ENCODE data around the gene TNNT1.
A peak's percentile ranks its signal among the peaks of the same experiment; 100 is the strongest.

Gene TNNT1

DNA sequence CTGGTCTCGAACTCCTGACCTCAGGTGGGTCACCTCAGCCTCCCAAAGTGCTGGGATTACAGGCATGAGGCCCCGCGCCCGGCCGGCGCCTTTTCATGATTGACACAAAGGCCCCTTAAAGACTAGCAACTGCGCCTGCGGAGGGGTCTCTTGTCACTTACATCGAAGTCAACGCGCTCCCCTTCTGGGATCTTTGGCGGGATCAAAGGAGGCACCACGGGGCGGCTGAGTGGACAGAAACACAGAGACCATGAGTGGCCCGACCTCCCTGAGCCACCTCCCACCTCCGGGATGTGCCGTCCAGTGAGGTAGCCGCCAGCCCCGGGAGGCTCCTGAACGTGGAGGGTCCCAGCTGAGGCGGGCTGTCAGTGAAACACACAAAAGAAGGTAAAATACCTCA lies 7.3 kb downstream of the TNNT1 start:
- DNase-seq (ENCODE audit: low read depth, low spot score) = no peak

GRCh38 chr19:55137915-55138314 lies 11.1 kb downstream of the TNNT1 start:
- DNase-seq (ENCODE audit: low read depth, low spot score) = no peak

- no peak for DNase-seq (ENCODE audit: low read depth, low spot score)
Measured at GRCh38 chr19:55136399-55137102, 12.5 kb downstream of the TNNT1 start.

DNA sequence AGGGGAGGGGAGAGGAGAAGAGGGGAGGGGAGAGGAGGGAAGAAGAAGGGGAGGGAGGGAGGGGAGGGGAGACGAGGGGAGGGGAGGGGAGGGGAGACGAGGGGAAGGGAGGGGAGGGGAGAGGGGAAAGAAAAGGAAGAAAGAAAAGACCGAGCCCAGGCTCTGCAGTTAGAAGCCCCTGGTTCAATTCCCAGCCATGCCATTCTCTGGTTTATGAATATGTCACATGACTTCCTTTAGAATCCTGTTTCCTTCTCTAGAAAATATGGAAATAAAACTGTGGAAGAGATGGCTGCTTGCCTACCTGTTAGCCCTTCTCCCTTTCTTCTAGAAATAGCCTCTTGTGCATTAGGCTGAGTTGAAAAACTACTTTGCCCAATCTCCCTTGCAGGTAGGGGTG lies 14.3 kb downstream of the TNNT1 start:
- no peak for DNase-seq (ENCODE audit: low read depth, low spot score)

DNA sequence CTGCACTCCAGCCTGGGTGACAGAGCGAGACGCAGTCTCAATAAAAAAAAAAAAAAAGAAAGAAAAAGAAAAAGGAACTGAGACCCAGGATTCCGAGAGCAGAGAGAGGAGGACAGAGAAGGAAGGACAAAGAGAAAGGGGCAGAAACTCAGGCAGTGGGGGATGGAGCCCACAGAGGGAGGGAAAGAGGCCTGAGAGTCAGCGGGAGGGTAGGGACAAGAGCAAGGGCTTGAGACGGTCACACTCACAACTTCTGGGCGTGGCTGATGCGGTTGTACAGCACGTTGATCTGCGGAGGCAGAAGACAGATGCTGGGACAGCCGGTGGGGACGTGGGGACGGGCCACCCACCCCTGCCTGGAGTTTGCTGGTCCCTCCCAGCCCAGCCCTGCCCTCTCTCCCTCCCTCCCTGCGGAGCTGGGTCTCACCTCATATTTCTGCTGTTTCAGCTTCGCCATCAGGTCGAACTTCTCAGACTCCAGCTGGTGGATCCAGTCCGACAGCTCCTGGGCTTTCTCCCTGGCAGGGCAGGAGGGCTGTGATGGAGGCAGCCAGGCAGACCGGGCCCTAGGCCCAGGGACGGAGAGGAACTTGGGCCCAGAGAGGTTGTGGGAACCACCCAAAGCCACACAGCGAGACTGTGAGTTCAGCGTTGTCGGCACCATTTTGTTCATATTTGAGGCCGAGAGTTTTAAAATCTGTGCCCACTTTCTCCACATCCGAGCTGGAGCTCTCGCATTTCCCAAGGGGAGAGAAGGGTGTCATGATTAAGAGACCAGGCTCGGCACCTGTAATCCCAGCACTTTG lies 15.2 kb downstream of the TNNT1 start:
- DNase-seq (ENCODE audit: low read depth, low spot score) = no peak

GRCh38 chr19:55132453-55133129 lies 16.4 kb downstream of the TNNT1 start:
- no peak for DNase-seq (ENCODE audit: low read depth, low spot score)

DNA sequence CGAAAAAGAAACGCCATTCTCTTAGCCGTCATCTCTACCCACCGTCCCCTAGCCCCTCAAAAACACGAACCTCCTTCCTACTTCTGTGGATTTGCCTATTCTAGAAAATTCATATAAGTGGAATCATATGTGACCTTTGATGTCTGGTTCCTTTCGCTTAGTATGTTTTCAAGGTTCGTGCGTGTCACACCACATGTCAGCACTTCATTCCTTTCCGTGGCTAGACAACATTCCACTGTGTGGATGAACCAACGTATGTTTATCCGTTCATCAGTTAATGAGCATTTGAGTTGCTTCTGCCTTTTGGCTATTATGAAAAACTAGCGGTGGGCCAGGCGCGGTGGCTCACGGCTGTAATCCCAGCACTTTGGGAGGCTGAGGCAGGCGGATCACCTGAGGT lies 17.6 kb downstream of the TNNT1 start:
- DNase-seq (ENCODE audit: low read depth, low spot score) = no peak

DNA sequence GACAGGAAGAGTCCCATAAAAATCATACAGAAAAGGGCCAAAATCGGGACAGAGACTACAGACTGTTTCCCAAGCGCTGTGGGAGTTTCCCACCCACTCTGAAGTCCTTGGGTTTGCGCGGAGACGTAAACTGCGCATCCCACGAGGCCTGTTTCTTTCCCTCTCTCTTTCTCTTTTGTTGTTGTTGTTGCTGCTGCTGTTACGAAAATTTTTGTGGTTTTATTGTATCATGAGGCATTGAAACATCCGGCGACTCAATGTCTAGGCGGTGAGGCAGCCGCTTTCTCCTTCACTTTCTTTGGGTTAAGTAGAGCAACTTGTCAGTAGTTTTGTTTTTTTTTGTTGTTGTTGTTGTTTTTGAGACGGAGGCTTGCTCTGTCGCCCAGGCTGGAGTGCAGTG lies 30.0 kb downstream of the TNNT1 start:
- no peak for DNase-seq (ENCODE audit: low read depth, low spot score)

- peak; percentile 44 for DNase-seq (ENCODE audit: low read depth, low spot score)
Measured at GRCh38 chr19:55118401-55118991, 30.5 kb downstream of the TNNT1 start.

GRCh38 chr19:55117663-55118391 lies 31.2 kb downstream of the TNNT1 start:
- DNase-seq (ENCODE audit: low read depth, low spot score) = peak; percentile 100

GRCh38 chr19:55116859-55117662 lies 31.9 kb downstream of the TNNT1 start, which contains the start of gene PPP1R12C:
PPP1R12C (minus strand) TSS chr19:55117637; CDS start chr19:55117543, 94 bp downstream.
- DNase-seq (ENCODE audit: low read depth, low spot score) = peak; percentile 55

DNA sequence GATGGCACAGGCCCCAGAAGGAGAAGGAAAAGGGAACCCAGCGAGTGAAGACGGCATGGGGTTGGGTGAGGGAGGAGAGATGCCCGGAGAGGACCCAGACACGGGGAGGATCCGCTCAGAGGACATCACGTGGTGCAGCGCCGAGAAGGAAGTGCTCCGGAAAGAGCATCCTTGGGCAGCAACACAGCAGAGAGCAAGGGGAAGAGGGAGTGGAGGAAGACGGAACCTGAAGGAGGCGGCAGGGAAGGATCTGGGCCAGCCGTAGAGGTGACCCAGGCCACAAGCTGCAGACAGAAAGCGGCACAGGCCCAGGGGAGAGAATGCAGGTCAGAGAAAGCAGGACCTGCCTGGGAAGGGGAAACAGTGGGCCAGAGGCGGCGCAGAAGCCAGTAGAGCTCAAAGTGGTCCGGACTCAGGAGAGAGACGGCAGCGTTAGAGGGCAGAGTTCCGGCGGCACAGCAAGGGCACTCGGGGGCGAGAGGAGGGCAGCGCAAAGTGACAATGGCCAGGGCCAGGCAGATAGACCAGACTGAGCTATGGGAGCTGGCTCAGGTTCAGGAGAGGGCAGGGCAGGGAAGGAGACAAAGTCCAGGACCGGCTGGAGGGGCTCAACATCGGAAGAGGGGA lies 32.7 kb downstream of the TNNT1 start:
- peak; percentile 68 for DNase-seq (ENCODE audit: low read depth, low spot score)

DNA sequence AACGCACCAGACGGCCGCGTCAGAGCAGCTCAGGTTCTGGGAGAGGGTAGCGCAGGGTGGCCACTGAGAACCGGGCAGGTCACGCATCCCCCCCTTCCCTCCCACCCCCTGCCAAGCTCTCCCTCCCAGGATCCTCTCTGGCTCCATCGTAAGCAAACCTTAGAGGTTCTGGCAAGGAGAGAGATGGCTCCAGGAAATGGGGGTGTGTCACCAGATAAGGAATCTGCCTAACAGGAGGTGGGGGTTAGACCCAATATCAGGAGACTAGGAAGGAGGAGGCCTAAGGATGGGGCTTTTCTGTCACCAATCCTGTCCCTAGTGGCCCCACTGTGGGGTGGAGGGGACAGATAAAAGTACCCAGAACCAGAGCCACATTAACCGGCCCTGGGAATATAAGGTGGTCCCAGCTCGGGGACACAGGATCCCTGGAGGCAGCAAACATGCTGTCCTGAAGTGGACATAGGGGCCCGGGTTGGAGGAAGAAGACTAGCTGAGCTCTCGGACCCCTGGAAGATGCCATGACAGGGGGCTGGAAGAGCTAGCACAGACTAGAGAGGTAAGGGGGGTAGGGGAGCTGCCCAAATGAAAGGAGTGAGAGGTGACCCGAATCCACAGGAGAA lies 33.5 kb downstream of the TNNT1 start:
- DNase-seq (ENCODE audit: low read depth, low spot score) = peak; percentile 32

- DNase-seq (ENCODE audit: low read depth, low spot score) = no peak
Measured at GRCh38 chr19:55114566-55115145, 34.4 kb downstream of the TNNT1 start.

DNA sequence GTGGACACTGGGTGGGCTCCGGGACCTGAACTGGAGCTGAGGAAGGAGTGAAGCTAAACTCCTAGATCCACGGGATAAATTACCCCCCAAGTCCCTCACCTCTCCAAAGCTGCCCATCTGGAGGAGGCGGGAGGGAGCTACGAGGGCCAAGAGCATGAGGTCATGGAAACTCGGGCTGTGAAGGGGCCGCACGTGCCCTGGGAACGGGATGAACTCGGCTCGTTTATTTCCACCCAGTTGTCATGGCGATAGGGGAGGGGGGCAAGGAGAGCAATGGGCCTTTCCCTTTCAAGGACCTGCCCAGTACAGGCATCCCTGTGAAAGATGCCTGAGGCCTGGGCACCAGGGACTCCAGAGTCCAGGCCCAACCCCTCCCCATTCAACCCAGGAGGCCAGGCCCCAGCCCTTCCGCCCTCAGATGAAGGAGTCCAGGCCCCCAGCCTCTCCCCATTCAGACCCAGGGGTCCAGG lies 35.4 kb downstream of the TNNT1 start:
- peak; percentile 97 for DNase-seq (ENCODE audit: low read depth, low spot score)

GRCh38 chr19:55112777-55113569 lies 36.0 kb downstream of the TNNT1 start:
- DNase-seq (ENCODE audit: low read depth, low spot score) = peak; percentile 20

DNA sequence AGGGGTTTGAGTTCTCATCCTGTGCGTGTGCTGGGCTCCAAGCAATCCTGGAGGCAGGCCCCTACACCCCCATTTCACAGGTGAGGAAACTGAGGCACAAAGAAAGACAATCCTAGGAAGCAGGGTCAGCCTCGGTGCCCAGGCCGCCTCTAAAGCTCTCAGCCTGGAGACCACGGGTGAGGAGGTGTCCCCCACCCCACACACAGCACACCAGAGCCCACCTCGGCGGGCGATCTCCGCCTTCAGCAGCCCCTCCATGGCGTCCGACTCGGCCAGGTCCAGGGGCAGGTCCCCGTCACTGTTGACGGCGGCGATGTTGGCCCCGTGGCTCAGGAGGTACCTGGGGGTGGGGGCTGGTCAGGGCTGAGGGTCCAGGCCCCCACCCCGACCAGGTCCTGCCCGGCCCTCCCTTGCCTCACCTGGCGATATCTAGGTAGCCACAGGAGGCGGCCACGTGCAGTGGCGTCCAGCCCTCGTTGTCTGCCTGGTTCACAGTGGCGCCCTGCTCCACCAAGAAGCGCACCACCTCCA lies 36.7 kb downstream of the TNNT1 start:
- no peak for DNase-seq (ENCODE audit: low read depth, low spot score)

- no peak for DNase-seq (ENCODE audit: low read depth, low spot score)
Measured at GRCh38 chr19:55111238-55111831, 37.7 kb downstream of the TNNT1 start.
